ENCODE results near the gene C14orf132. TPM values are rescaled to one million over a fixed set of nuclear protein-coding genes. Genes with fewer than 3 reads are reported as not detected.

C14orf132 gene
- total RNA-seq, 2 experiments from 2014 or later: 1.2 to 1.5 TPM

DNA sequence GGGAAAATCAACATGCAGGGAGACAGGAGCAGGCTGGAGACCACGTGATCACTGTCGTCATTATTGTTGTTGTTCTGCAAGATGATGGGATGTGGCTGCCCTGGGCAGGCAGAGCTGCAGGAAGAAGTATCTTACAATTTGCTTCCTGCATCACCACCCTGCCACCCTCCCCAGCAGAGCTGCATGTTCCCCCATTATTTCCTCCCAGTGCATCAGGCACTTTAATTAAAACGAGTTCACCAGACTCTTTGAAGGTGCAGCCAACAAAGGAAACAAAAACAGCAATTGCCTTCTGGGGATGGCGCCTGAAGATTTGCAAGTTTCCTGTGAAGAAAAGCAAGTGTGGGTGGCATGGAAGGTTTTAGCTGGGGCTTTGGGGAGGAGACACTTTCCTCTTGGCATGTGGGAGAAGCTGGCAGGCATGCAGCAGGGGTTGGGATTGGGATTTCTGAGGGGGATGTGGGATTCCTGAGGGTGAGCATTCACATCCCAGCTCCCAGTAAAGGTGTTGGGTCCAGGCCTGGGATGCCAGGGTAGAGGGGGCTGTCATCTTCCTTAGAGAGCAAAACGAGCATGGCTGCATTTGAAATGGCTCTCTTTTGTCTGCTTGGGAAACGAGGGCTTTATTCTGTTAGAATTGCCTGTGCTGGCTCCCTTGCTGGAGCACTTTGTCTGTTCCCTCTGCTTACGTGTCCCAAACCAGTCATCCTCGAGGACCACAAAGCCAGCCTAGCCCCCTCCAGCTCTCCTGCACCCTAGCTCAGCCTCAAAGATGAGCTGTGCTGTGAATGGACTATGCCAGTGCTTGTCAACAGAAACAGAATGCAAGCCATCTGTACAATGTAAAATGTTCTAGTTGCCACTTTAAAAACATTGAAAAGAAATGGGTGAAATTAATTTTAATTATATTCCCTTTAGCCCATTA is 11.5 kb upstream of the C14orf132 start:
- POLR2A ChIA-PET: no interaction called here
- peaks cover 13% of the 10 kb centered on the region for H3K4me1 Mint-ChIP-seq
- H3K9me3 Mint-ChIP-seq: no peaks in the 10 kb centered on the region
- H3K4me3 Mint-ChIP-seq: no peak overlapping the region
- DNase-seq: no peak
- CTCF ChIA-PET: no interaction called here
- H3K36me3 Mint-ChIP-seq (ENCODE audit: low read depth): no peaks in the 10 kb centered on the region
- H3K27ac Mint-ChIP-seq: peak overlapping the region; percentile 78
- H3K27me3 Mint-ChIP-seq: no peaks in the 10 kb centered on the region

DNA sequence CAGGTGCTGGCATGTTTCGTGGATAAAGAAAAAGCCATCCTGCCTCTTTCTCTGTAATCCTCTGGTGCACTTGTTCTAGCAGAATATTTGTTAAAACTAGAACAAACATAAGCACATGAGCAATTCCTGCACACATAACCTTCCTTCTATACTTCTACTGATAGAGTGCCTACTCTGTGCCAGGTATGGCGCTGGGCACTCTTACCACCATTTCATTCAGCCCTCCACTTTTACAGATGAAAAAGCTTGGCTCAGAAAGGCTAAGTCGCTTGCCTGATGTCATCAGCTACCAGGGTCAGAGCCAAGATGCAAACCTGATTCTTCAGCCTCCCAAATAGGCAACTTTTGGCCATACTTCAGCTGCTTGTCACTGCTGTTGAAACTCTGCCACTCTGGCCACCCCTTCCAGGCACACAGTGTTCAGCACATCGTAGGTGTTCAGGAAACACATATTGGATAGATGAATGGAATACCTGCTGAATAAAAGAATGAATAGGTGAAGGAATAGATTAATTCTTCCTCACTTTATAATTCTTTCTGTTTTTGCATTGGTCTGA is 10.0 kb upstream of the C14orf132 start:
- H3K27me3 Mint-ChIP-seq: no peaks in the 10 kb centered on the region
- no peaks in the 10 kb centered on the region for H3K9me3 Mint-ChIP-seq
- H3K4me1 Mint-ChIP-seq: peaks cover 13% of the 10 kb centered on the region
- CTCF ChIA-PET: no interaction called here
- no peaks in the 10 kb centered on the region for H3K36me3 Mint-ChIP-seq (ENCODE audit: low read depth)
- no peak for DNase-seq
- no peak overlapping the region for H3K4me3 Mint-ChIP-seq
- POLR2A ChIA-PET: no interaction called here
- H3K27ac Mint-ChIP-seq: no peak overlapping the region

DNA sequence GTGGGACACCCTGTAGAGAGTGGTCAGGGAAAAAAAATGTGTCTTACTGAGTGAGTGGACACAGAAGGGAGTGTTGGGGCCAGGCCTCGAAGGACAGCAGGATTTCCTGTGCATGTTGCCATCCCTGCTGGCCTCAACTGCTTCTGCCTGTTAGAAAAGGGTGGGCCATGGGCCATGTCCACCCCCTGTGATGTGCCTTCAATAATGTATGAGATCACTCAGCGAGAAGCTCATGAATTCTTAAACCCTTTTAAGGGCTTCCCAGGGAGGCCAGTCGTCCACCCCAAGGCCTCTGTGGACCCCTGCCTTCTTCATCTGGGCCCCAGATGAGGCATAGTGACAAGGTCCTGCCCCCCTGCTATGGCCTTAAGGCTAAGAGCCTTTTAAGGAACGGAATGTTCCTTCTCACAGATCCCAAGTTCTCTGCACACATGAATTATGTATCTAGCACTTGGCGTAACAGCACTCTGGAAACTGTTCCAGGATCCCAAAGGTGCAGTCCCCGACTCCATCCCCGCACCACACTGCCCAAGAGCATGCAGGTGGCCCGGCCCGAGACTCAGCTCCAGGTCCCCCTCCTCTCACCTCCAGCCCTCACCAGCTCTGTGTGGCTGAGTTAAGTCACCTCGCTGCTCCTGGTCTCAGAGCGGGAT is 8.9 kb upstream of the C14orf132 start:
- Mint-ChIP-seq H3K4me3 (no peak overlapping the region), H3K27ac (no peak overlapping the region), H3K36me3 (ENCODE audit: low read depth) (no peaks in the 10 kb centered on the region), H3K4me1 (peaks cover 13% of the 10 kb centered on the region), H3K9me3 (no peaks in the 10 kb centered on the region), H3K27me3 (no peaks in the 10 kb centered on the region)
- DNase-seq: no peak
- CTCF ChIA-PET: interaction anchor here (0.8 kb wide), 1 partner anchor 11 kb away, joined by 3 read pairs; no protein-coding TSS in a partner anchor
- POLR2A ChIA-PET: no interaction called here

DNA sequence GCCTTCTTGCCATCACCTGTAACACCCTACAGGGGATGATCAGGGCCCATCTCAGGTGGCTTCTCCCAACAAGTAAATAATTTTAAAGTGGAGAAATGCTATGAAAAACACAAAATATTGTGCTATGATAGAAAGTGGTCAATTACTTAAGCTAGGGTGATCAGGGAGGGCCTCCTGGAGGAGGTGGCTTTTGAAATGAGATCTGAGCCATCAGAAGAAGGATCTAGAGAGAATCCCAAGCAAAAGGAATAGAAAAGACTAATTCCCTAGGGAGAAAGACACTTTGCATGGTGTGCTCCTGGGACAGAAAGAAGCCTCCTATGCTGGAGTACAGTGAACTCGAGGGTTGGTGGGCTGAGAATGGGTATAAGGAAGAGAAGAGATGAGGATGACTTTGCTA is 7.5 kb upstream of the C14orf132 start:
- H3K9me3 Mint-ChIP-seq: no peaks in the 10 kb centered on the region
- H3K4me3 Mint-ChIP-seq: no peak overlapping the region
- peaks cover 3% of the 10 kb centered on the region for H3K27me3 Mint-ChIP-seq
- no peak overlapping the region for H3K27ac Mint-ChIP-seq
- DNase-seq: no peak
- CTCF ChIA-PET: no interaction called here
- peaks cover 13% of the 10 kb centered on the region for H3K4me1 Mint-ChIP-seq
- H3K36me3 Mint-ChIP-seq (ENCODE audit: low read depth): no peaks in the 10 kb centered on the region
- POLR2A ChIA-PET: no interaction called here

DNA sequence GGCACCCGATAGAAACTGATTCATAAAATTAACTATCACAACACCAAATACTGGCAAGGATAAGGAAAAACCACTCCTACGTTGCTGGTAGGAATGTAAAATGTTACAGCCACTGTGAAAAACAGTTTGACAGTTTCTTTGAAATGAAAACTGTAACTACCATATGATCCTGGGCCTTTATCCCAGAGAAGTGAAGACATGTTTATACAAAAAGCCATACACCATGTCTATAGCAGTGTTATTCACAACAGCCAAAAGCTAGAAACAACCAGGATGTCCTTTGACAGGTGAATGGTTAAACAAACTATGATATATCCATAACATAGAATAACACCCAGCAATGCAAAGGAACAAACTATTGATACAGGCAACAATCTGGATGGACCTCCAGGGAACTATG is 3.7 kb upstream of the C14orf132 start:
- CTCF ChIA-PET: no interaction called here
- Mint-ChIP-seq H3K9me3 (no peaks in the 10 kb centered on the region), H3K27ac (no peak overlapping the region), H3K27me3 (peaks cover 32% of the 10 kb centered on the region), H3K4me3 (no peak overlapping the region), H3K4me1 (peaks cover 14% of the 10 kb centered on the region), H3K36me3 (ENCODE audit: low read depth) (no peaks in the 10 kb centered on the region)
- POLR2A ChIA-PET: no interaction called here
- no peak for DNase-seq

DNA sequence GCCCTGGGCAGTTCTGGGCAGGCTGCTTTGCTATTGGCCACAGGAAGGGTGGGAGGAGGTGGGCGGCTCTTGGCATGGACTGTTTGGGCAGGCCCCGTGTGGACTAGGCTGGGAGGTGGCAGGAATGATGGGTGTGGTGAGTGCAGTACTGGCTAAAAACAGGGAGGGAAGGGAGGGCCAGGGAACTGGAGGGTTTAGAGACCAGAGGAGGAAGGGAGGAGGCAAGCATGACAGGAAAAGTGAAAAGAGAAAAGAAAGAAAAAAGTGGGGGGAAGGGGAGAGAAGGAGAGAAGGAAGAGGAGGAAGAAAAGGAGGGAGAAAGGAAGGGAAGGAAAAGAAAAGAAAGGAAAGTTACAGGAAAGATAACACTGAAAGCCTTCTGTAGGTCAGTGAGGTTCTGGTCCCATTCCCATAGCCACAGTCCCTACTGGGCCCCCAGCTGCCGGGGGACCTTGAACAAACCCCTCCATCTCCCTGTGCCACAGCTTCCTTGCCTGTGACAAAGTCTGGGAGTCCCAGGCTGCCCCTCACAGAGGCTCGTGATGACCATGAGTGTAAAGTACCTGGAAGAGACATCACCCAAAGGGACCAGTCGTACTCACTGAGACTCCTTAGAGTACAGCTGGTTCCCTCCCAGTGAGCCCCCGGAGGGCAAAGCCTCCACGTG is 1.1 kb upstream of the C14orf132 start:
- peaks cover 42% of the 10 kb centered on the region for H3K27me3 Mint-ChIP-seq
- no peak overlapping the region for H3K27ac Mint-ChIP-seq
- CTCF ChIA-PET: interaction anchor here (1.0 kb wide), 1 partner anchor 75 kb away, joined by 3 read pairs; no protein-coding TSS in a partner anchor
- POLR2A ChIA-PET: no interaction called here
- H3K4me3 Mint-ChIP-seq: peak overlapping the region; percentile 56
- H3K36me3 Mint-ChIP-seq (ENCODE audit: low read depth): no peaks in the 10 kb centered on the region
- no peaks in the 10 kb centered on the region for H3K9me3 Mint-ChIP-seq
- H3K4me1 Mint-ChIP-seq: peaks cover 17% of the 10 kb centered on the region
- no peak for DNase-seq

DNA sequence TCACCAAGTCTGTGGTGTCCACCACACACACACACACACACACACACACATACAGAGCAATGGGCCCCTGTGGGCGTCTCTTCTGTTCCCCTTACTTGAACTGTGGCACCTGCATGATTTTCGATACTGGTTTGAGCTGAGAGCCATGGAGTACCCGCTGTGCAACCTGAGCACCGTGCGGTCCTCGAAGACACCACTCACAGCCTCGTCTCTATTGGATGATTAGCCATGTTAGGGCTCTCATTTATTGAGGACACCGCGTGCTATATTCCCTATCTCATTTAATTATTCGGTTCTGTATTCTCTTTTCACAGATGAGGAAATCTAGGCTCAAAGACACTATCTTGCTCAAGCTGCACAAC is 623 bp upstream of the C14orf132 start:
- Mint-ChIP-seq H3K9me3 (no peaks in the 10 kb centered on the region), H3K36me3 (ENCODE audit: low read depth) (no peaks in the 10 kb centered on the region), H3K4me1 (peaks cover 17% of the 10 kb centered on the region), H3K27ac (no peak overlapping the region), H3K4me3 (peak overlapping the region; percentile 56), H3K27me3 (peaks cover 42% of the 10 kb centered on the region)
- no peak for DNase-seq
- CTCF ChIA-PET: interaction anchor here (1.0 kb wide), 1 partner anchor 75 kb away, joined by 3 read pairs; no protein-coding TSS in a partner anchor
- POLR2A ChIA-PET: no interaction called here

DNA sequence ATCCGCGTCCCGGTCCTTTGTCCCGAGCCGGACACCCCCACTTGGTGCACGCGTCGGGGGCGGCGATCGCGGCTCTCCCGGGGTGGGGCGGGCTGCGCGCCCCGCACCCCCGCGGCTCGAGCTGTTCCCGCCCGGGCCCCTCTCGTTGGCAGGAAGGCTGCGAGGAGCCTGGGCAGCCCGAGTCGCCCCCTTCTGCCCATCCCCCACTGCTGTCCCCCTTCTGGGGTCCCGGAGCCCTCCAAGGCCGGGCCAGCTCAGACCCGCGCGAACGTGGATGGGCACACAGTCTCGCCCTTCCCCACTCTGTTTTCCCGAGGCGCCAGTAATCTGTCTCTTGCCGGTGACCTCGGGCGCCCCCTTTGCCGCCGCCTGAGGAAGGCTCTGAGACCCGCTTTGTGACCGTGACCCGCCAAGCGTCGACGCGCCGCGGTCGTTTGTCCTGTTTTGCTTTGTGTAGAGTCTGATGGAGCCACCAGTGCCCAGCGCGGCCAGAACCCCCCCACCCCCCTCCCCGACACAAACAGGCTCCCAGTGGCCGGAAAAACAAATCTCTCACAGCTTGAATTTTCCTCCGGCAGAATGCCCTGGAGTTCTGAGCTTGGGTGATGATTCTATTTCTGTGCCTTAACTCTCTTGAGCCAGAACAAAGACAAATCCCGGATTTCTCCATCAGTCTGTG is 610 bp downstream of the C14orf132 start:
- peaks cover 17% of the 10 kb centered on the region for H3K4me1 Mint-ChIP-seq

DNA sequence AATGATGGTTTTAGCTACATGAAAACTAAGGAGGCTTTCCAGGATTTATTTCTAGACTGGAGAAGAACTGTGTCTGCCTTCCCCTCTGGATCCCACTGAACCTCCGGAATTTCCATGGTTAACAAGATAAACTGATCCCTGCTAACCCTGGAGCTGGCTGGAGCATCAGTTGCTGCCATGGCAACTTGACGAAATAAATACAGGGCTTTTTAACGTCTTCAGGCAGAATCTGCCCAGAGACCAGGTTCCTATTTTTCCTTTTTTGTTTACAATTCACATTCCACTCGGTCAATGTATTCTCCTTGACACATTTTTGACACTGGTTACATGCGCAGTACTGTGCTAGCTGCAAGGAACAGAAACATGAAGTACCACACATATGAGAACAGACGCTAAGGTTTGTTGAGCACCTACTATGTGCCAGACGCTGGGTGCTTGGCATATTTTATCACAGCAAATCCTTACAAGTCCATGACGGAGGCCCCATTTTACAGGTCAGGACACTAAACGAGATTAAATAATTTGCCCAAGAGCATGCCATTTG is 1.7 kb downstream of the C14orf132 start:
- Mint-ChIP-seq H3K4me3 (no peak overlapping the region), H3K27ac (no peak overlapping the region), H3K36me3 (ENCODE audit: low read depth) (no peaks in the 10 kb centered on the region), H3K4me1 (peaks cover 16% of the 10 kb centered on the region), H3K9me3 (no peaks in the 10 kb centered on the region), H3K27me3 (peaks cover 42% of the 10 kb centered on the region)
- no peak for DNase-seq
- CTCF ChIA-PET: no interaction called here
- POLR2A ChIA-PET: no interaction called here

More for the DNA sequence above, 610 bp downstream of the C14orf132 start:
- Mint-ChIP-seq H3K27me3 (peaks cover 42% of the 10 kb centered on the region), H3K9me3 (no peaks in the 10 kb centered on the region), H3K27ac (no peak overlapping the region), H3K36me3 (ENCODE audit: low read depth) (no peaks in the 10 kb centered on the region), H3K4me3 (peak overlapping the region; percentile 72)
- ChIA-PET POLR2A (no interaction called here), CTCF (interaction anchor here (0.5 to 0.6 kb wide), 3 partner anchors 20 to 1128 kb away, joined by 3 read pairs; no protein-coding TSS in a partner anchor)
- no peak for DNase-seq

DNA sequence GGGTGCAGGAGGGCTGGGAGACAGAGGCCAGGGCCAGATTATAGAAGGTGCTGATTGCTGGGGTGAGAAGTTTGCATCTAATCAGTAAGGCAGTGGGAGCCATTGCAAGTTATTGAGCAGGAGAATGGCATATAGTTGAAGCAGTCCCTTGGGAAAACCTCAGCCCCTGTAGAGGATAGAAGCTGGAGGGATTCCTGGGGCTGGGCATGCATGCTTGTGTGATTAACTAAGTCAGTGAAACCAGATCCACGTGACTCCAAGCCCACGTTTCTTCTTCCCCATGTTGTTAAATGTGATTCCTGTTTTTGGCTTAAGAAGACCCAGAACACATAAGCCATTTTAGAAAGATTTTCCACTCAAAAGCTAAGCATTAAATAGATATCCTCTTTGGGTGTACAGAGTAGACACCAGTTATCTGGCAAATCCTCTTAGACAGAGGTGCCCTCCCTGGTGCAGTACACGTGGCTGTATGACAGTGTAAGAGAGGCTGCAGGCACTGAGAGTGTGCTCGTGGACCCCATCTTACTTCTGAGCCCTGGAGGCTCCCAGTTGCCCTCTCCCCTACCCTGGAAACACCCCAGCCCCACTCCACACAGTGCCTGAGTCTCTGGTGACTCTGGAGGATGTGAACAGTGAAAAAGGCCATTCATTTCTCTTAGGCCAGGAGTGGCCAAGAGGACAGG is 3.2 kb downstream of the C14orf132 start:
- DNase-seq: no peak
- Mint-ChIP-seq H3K27me3 (peaks cover 34% of the 10 kb centered on the region), H3K9me3 (no peaks in the 10 kb centered on the region), H3K4me3 (no peak overlapping the region), H3K4me1 (peaks cover 15% of the 10 kb centered on the region), H3K27ac (no peak overlapping the region), H3K36me3 (ENCODE audit: low read depth) (no peaks in the 10 kb centered on the region)
- ChIA-PET CTCF (no interaction called here), POLR2A (no interaction called here)

DNA sequence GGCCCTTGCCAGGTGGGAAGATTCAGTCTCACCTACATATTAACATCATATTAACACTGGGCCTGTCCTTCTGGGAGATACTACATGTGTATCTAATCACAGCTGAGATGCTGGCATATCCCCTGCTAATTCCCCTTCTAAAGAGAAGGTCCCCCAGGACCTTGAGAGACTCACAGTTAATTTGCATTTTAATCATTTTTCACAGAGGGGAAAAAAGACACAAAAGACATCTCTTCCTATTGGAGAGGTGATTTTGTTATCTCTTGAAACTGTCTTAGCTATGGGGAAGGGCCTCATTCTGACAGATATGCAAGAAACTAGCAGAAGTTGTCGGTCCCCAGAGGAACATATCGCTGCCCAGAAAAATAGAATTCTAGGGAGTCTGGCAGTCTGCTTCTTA is 7.5 kb downstream of the C14orf132 start:
- H3K27ac Mint-ChIP-seq: no peak overlapping the region
- ChIA-PET CTCF (no interaction called here), POLR2A (no interaction called here)
- H3K4me1 Mint-ChIP-seq: no peaks in the 10 kb centered on the region
- H3K27me3 Mint-ChIP-seq: no peaks in the 10 kb centered on the region
- H3K4me3 Mint-ChIP-seq: no peak overlapping the region
- DNase-seq: no peak
- H3K9me3 Mint-ChIP-seq: no peaks in the 10 kb centered on the region
- H3K36me3 Mint-ChIP-seq (ENCODE audit: low read depth): no peaks in the 10 kb centered on the region

DNA sequence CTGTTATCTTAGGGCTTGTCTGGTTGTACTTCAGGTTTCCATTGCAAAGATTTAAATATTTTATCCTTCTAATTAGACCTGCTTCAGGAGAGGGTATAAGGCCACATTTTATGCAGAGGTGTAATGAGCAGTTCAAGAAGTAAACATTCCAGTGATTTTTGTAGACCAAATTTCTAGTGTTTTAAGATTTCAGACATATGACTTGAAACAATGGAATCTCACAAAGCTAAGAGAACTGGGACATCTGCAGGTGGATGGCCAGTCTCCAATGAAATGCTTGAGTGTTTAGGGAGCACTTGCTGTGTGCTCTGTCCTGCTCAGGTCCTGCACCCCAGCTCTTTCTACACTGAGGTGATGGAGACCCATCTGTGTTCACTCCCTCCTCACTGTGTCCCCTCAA is 7.9 kb downstream of the C14orf132 start:
- DNase-seq: no peak
- no peaks in the 10 kb centered on the region for H3K36me3 Mint-ChIP-seq (ENCODE audit: low read depth)
- ChIA-PET CTCF (no interaction called here), POLR2A (no interaction called here)
- H3K27me3 Mint-ChIP-seq: no peaks in the 10 kb centered on the region
- H3K27ac Mint-ChIP-seq: no peak overlapping the region
- H3K4me3 Mint-ChIP-seq: no peak overlapping the region
- H3K4me1 Mint-ChIP-seq: no peaks in the 10 kb centered on the region
- no peaks in the 10 kb centered on the region for H3K9me3 Mint-ChIP-seq

Data from activated CD4-positive, alpha-beta T cell treated with anti-CD3 and anti-CD28 coated beads, Interleukin-2, amount 10 ng/mL, durations not matched to agents 7 days and 5 days (primary cell).